ENCODE results near the gene ADAT1. TPM values are rescaled to one million over a fixed set of nuclear protein-coding genes. Genes with fewer than 3 reads are reported as not detected.

The ADAT1 gene
- total and polyA plus RNA-seq, 10 of the 15 experiments (the other 5 are each of a cell fraction or from before 2014, with no cell fraction given): 26.2 to 77.4 (median 55.8) TPM

DNA sequence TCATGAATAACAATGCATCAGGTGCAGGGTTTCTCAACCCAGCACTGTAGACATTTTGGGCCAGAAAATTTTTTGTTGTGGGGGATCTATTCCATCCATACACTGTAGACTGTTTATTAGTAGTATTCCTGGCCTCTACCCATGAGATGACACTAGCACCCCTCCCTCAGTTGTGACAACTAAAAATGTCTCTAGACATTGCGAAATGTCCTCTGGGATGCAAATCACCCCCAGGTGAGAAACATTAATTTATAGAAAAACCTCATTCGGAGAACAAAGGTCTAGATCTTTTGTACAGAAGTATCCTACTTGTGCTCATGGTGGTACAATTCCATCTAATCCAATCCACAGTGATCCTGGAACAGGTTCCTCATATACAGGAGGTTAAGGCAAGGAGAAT is 4.3 kb downstream of the ADAT1 start (continued):
- TF ChIP-seq PML (IDR thresholded peaks at IDR 0.05; ENCODE audit: low read length) (no peak), SMAD1 (IDR thresholded peaks at IDR 0.05; ENCODE audit: low read depth, partially characterized antibody) (no peak)

- peaks cover 6 to 24% of the 10 kb centered on the region in 2 experiments for H3K36me3 ChIP-seq (ENCODE audit: control insufficient read depth in 2 of 2, insufficient read depth in 2 of 2, low read length in 1 of 2)
- BruUV-seq (replicated peaks): no TSS peak
- FAIRE-seq: no peak
Measured at GRCh38 chr16:75617121-75617520, 6.0 kb downstream of the ADAT1 start.

More at GRCh38 chr16:75617121-75617520, 6.0 kb downstream of the ADAT1 start:
- no peak overlapping the region for H3K4me3 ChIP-seq
- H3K4me2 ChIP-seq (ENCODE audit: control insufficient read depth, insufficient read depth): no peak overlapping the region; the same call in 1 of the 2 replicates
- no peak for ATAC-seq
- H3K27me3 ChIP-seq (replicated peaks in 1 of 2; ENCODE audit: control insufficient read depth in 2 of 2, insufficient read depth in 2 of 2, low read length in 1 of 2): no peaks in the 10 kb centered on the region
- H2AFZ ChIP-seq (ENCODE audit: control insufficient read depth, low read depth, low read length): no peak overlapping the region; the same call in 1 of the 2 replicates
- intact Hi-C loops (cut with micrococcal nuclease; ENCODE audit: unreplicated experiment): no loop called here
- no peaks in the 10 kb centered on the region for H4K20me1 ChIP-seq (ENCODE audit: control insufficient read depth, insufficient read depth)
- H3K79me2 ChIP-seq (ENCODE audit: control insufficient read depth, insufficient read depth, low read length): peaks cover 11% of the 10 kb centered on the region
- POLR2A ChIA-PET: interaction anchor here (2.6 to 6.3 kb wide), 2 partner anchors 30 to 48 kb away, joined by 9 to 116 read pairs; partner anchors contain the start of genes GABARAPL2, KARS1 and TERF2IP
- DNase-seq (ENCODE audit: low read depth, low spot score): no peak
- H3K4me1 ChIP-seq (ENCODE audit: control insufficient read depth, insufficient read depth, low read length): peaks cover 33% of the 10 kb centered on the region
- RAD21 ChIA-PET (ENCODE audit: unreplicated experiment): no interaction called here
- TF ChIP-seq RUNX3 (IDR thresholded peaks at IDR 0.05; ENCODE audit: low read length): peak; percentile 20; the same call in 1 of the 2 replicates
- TF ChIP-seq, protein P1, sequence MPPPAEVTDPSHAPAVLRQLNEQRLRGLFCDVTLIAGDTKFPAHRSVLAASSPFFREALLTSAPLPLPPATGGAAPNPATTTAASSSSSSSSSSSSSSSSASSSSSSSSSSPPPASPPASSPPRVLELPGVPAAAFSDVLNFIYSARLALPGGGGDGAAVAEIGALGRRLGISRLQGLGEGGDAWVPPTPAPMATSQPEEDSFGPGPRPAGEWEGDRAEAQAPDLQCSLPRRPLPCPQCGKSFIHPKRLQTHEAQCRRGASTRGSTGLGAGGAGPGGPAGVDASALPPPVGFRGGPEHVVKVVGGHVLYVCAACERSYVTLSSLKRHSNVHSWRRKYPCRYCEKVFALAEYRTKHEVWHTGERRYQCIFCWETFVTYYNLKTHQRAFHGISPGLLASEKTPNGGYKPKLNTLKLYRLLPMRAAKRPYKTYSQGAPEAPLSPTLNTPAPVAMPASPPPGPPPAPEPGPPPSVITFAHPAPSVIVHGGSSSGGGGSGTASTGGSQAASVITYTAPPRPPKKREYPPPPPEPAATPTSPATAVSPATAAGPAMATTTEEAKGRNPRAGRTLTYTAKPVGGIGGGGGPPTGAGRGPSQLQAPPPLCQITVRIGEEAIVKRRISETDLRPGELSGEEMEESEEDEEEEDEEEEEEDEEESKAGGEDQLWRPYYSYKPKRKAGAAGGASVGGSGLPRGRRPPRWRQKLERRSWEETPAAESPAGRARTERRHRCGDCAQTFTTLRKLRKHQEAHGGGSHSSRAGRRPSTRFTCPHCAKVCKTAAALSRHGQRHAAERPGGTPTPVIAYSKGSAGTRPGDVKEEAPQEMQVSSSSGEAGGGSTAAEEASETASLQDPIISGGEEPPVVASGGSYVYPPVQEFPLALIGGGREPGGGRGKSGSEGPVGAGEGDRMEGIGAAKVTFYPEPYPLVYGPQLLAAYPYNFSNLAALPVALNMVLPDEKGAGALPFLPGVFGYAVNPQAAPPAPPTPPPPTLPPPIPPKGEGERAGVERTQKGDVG (CRISPR knock-in tag; IDR thresholded peaks at IDR 0.05): no peak
- peak overlapping the region; percentile 68 for H3K27ac ChIP-seq (ENCODE audit: control insufficient read depth, insufficient read depth)
- SMC1A ChIA-PET (ENCODE audit: uncharacterized antibody, unreplicated experiment): interaction anchor here (1.0 kb wide), 1 partner anchor 8 kb away, joined by 3 read pairs; no protein-coding TSS in a partner anchor
- WGBS (ENCODE audit: insufficient coverage, insufficient replicate concordance, low lambda C conversion rate, missing lambda C conversion rate): 30% methylated on average over 3 of the region's 3 CpGs
- no peak overlapping the region for H3K9ac ChIP-seq (ENCODE audit: control insufficient read depth, insufficient read depth, low read length)
- in situ Hi-C loops (cut with MboI): no loop called here
- no peaks in the 10 kb centered on the region for H3K9me3 ChIP-seq (replicated peaks; ENCODE audit: control insufficient read depth, insufficient read depth, low read length)
- CTCF ChIA-PET: interaction anchor here (9.5 kb wide), 1 partner anchor 97 kb away, joined by 153 read pairs; no protein-coding TSS in a partner anchor

Data from GM12878 (cell line).